IMR-90 (cell line): Measurements from ENCODE around the gene IL17RE.

ENCODE experiments used
- CEBPB ChIP-seq: IDR thresholded peaks from 2 replicates; pipeline ENCODE4 v1.6.1; 2012; ENCODE audit warnings: low read depth, low read length, improper control_type of control experiment
- CTCF ChIP-seq: conservative IDR thresholded peaks from 2 replicates; pipeline ENCODE4 v1.5.1; 2012; ENCODE audit warnings: mild to moderate bottlenecking, low read depth, low read length, improper control_type of control experiment
- FOS ChIP-seq: fragments of 150-350 bp; IDR thresholded peaks from 2 replicates; pipeline ENCODE4 v1.6.1; 2016; ENCODE audit warnings: low read depth, low read length
- POLR2A ChIP-seq: IDR thresholded peaks from 2 replicates; pipeline ENCODE4 v1.6.1; 2012; ENCODE audit warnings: mild to moderate bottlenecking, low read depth, low read length
- RAD21 ChIP-seq: IDR thresholded peaks from 2 replicates; pipeline ENCODE4 v1.6.1; 2012; ENCODE audit warnings: low read length, improper control_type of control experiment
- RCOR1 ChIP-seq: IDR thresholded peaks from 2 replicates; pipeline ENCODE4 v1.6.1; 2012; ENCODE audit warnings: mild to moderate bottlenecking, low read length, improper control_type of control experiment; ENCODE audit not compliant: insufficient replicate concordance
- TF ChIP-seq, protein P1 (sequence below): fragments of 150-350 bp; IDR thresholded peaks from 2 replicates; pipeline ENCODE4 v1.6.1; 2017; ENCODE audit warnings: mild to moderate bottlenecking, antibody characterized with exemption, low read length, low read depth

GRCh38 chr3:9951126-9951525 lies 48.5 kb downstream of the IL17RE start:
- TF ChIP-seq CTCF, result no peak
- no peak for TF ChIP-seq POLR2A
- TF ChIP-seq, protein P1, sequence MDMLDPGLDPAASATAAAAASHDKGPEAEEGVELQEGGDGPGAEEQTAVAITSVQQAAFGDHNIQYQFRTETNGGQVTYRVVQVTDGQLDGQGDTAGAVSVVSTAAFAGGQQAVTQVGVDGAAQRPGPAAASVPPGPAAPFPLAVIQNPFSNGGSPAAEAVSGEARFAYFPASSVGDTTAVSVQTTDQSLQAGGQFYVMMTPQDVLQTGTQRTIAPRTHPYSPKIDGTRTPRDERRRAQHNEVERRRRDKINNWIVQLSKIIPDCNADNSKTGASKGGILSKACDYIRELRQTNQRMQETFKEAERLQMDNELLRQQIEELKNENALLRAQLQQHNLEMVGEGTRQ, result no peak
- no peak for TF ChIP-seq RCOR1
- TF ChIP-seq RAD21, result no peak
- TF ChIP-seq FOS, result no peak
- no peak for TF ChIP-seq CEBPB
